GM21423 (cell line): ENCODE data around the gene TAF11.
"Not testable (repeated sequence)": the region's sequence is repeated elsewhere in the genome, so short reads cannot be mapped to it uniquely, and the experiment has no call there.

ENCODE experiments used
- ATAC-seq: cut with Tn5 transposase; IDR thresholded peaks from one replicate; pipeline ENCODE4 v1.9.1; 2021; ENCODE audit warnings: mild to moderate bottlenecking, moderate library complexity; ENCODE audit not compliant: unreplicated experiment

The TAF11 gene

DNA sequence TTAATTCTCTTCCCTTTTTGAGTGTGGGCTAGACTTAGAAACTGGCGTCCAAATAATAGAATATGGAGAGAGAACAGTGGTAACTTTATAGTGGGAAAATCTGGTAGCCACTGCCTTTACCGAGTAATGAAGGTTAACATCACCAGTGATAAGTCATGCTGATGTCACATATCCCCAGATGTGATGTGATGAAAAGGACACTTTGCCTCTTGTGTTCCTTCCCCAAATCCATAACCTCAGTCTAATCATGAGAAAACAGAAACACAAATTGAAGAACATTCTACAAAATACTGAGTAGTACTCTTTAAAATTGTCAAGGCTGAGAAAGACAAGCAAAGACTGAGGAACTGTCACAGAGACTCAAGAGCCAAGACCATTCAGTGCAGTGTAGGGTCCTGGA is 19.0 kb upstream of the TAF11 start:
- no peak for ATAC-seq

DNA sequence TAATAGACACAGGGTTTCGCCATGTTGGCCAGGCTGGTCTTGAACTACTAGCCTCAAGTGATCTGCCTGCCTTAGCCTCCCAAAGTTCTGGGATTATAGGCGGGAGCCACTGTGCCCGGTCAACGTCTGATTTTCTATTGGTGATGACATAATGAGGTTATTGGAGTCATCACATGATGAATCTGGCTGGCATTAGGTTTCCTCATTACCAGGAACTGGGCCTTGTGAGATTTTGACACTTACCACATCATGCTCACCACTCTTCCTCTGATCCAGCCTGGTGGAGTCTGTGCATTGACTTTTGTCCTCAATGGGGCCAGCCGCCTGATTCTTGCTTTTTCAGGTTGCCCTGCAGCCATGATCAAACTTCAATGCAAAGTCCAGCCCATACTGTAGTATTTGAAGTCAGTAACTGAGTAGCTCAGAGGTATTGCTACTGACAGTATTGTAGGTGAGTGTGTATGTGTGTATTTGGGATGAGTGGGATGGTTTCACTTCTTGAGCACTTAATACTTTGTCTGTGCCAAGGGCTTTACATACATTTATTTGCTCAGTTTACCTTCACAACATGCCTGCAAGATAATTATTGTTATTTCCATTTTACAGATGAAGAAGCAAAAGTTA is 17.3 kb upstream of the TAF11 start:
- no peak for ATAC-seq

DNA sequence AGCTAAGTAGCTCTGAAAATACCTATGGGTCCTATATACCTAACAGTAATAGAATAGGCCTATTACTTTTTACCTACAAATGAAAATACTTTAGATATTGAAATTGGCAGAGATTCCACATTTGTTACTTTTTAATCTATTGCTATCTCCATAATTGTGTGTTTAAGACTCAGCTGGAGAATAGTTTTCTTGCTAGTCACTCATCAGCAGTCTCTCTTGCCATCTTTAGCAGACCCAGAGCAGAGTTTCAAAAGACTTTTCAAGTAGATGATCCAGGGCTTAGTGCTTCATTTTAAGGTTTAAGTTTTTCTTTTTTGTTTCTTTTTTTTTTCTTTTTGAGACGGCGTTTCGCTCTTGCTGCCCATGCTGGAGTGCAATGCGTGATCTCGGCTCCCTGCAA is 14.1 kb upstream of the TAF11 start:
- ATAC-seq: no peak

DNA sequence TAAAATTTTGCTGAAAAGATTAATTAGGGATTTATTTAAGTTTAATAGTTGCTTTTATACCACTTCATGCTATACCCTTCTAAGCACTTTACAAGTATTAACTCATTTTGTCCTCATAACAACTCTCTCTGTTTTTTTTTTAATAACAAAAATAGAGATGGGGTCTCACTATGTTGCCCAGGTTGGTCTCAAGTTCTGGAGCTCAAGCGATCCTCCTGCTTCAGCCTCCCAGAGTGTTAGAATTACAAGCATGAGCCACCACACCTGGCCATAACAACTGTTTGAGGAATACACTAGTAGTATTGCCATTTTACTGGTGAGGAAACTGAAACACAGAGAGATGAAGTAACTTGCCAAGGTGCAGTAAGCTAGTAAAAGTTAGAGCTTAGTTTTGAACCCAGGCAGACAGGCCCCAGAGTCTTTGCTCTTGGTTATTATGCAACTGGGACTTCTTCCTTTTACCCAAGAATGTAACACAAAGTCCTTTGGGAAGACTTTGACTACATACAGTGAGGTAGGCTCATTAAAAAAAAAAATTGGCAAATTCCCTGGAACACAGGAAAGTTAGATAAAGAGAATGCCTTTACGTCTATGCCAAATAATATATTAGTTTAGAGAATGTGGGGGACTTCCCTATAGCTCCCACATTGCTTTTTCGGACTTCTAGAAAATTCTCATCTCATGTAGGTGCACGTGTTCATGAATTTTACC is 12.6 kb upstream of the TAF11 start:
- ATAC-seq: no peak

DNA sequence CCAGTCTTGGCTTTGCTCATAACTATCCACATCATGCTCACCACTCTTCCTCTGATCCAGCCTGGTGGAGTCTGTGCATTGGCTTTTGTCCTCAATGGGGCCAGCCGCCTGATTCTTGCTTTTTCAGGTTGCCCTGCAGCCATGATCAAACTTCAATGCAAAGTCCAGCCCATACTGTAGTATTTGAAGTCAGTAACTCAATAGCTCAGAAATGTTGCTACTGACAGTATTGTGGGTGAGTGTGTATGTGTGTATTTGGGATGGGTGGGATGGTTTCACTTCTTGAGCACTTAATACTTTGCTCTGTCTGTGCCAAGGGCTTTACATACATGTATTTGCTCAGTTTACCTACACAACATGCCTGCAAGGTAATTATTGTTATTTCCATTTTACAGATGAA is 11.9 kb upstream of the TAF11 start:
- ATAC-seq: not testable (repeated sequence)

DNA sequence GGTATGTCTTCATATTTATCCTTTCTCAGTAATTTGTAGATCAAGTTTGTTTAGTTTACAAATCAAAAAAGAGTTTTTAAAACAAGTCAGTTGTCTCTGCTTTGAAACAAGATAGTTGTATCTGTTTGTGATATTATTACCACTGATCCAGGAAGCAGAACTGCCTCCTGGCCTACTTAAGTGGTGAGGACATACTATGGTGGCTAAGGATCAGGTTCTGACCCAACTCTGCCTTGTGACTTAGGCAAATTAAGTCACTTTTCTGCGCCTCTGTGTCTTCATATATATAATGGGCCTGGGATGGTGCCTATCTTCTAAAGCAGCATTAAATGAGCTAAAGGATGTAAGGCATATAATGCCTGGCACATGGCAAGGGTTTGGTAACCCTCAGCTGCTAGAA is 9.9 kb upstream of the TAF11 start:
- ATAC-seq: no peak

DNA sequence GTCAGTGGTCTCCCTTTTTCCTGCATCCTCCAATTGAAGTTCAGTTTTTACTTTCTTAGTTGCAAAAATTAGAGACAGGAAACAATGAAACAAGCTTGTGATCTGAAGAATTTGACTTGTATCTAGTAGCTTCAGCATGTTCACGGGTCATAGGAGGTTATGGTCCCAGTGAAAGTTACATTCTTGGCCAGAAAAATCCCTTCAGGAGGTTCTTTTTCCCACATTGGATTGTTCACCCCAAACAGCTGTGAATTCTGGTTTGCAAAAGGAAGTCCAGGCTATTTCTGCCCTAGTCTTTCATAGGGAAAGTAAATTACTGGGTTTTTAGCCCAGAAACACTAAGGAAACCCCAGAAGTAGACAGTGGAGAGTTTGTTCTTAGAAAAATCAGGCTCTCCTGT is 9.3 kb upstream of the TAF11 start:
- ATAC-seq: no peak

DNA sequence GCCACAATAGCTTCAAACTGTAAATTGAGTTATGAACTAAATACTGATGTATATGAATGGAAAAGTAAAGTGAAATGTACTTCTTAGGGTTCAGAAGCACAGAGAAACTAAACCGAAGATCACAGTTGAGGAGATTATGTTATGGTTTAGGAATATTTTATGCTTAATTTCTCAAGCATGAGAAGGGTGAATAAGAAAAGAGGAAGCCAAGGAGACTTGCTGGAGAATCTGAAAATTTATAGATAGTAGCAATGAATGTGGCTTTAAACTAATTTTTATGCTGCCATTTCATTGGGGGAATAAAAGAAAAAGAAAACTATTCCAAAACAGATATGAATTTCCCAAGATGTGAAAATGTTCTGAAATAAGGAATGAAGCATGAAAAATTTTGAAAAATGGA is 6.9 kb upstream of the TAF11 start:
- ATAC-seq: no peak

DNA sequence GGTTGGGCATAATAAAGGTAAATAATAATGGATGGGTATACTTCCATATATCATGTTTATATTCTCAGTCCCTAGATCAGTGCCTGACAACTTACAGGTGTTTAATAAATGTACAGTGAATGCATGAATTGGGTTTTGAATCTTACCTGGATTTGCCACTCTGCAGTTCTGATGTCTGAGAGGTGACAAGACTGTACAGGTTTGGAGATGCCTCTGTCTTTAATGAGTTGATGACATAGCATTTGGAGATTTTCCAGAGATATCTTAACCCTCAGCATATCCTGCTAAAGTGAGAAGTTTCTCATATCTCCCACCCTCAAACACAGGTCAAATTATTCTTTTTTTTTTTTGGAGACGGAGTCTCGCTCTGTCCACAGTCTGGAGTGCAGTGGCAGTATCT is 3.5 kb upstream of the TAF11 start:
- no peak for ATAC-seq

DNA sequence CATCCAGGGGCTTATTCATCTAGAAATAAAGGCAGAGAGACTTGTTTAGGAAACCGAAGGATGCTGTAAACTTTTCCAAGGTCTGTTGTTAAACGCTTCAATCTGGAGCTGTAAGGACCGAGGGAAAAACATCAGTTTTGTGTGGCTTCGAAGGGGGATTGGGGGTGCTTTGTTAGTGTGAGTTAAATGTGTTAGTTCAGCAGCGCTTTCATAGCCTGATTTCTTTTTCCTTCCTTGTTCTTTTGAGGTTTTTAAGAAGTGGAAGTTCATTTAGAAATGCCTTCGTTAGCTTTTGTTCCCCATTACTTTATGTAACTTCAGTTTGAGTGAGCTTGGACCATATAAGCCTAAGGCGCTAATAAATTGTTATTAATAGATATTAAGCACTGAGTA is 2.7 kb upstream of the TAF11 start:
- no peak for ATAC-seq

DNA sequence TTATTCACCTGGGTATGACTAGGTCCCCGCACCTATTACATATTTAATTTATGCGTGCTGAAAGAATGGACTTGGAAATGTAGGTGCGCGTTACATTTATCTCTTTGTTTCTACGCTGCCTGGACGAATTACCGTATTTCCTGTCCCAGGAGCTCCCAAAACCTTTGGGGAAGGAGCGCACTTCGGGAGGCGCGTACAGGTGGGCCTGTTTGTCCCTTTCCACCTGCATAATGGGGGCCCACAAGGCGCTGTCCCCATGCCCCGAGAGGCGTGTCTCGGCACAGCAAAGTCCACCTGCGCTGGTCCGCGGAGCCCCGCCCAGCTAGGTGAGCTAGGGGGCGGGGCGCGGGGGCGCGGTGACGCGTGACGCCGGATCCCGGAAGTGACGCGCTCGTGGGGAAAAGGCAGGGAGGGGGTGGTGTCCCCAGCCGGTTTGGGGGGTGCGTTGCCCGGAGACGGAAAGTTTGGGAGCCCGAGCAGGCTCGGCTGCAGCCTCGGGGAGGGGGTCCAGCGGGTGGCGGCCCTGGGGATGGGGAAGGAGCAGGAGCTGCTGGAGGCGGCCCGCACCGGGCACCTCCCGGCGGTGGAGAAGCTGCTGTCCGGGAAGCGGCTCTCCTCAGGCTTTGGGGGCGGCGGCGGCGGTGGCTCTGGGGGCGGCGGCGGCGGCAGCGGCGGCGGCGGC is 1.2 kb upstream of the TAF11 start, which contains the start of gene ANKS1A:
TSS of gene ANKS1A (plus strand) at position 382 of the 682 bp plus-strand sequence. CDS start at position 530, 148 bp downstream.
- peak; percentile 59 for ATAC-seq

DNA sequence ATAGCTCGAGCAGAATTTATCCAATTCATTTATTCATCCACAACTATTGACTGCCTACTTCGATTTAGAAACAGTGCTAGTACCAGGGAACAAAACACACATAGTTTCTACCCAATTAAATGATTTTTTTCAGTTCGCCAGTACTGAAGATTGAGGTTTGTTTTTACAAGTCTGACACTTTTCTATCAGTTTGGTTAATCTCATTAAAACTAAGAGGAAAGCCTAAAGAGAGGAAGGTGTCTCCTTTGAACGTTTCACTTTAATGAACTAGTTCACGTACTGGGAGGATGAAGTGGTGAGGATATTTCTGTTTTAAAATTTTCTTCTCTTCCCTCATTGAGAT is 643 bp upstream of the TAF11 start:
- no peak for ATAC-seq

DNA sequence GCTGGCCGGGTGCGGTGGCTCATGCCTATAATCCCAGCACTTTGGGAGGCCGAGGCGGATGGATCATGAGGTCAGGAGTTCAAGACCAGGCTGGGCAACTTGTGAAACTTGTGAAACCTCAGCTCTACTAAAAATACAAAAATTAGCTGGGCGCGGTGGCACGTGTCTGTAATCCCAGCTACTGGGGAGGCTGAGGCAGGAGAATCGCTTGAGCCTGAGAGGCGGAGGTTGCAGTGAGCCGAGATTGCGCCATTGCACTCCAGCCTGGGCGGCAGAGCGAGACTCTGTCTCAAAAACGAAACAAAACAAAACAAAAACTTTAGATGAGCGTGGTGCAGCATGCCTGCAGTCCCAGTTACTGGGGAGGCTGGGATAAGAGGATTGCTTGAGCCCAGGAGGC is 2.0 kb downstream of the TAF11 start:
- not testable (repeated sequence) for ATAC-seq

DNA sequence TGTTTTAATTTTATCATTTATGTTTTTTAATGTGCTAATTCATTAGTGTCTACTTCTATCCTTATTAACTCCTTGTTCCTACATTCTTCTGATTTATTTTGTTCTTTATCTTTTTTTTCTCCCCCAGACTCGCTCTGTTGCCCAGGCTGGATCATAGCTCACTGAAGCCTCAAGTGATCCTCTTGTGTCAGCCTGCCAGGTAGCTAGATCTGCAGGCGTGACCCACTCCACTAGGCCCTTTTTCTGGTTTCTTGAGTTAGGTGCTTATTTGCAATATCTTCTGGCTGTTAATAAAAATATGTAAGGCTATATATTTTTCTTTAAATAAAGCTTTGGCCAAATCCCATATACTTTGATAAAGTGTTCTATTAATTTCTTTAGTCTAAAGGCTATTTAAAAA is 2.8 kb downstream of the TAF11 start:
- ATAC-seq: no peak

DNA sequence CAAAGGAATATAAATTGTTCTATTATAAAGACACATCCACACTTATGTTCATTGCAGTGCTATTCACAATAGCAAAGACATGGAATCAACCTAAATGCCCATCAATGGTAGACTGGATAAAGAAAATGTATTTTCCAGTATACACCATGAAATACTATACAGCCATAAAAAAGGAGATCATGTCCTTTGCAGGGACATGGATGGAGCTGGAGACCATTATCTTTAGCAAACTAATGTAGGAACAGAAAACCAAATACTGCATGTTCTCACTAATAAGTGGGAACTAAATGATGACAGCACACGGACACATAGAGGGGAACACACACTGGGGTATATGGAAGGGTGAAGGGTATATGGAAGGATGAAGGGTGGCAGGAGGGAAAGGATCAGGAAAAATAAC is 3.8 kb downstream of the TAF11 start:
- not testable (repeated sequence) for ATAC-seq

DNA sequence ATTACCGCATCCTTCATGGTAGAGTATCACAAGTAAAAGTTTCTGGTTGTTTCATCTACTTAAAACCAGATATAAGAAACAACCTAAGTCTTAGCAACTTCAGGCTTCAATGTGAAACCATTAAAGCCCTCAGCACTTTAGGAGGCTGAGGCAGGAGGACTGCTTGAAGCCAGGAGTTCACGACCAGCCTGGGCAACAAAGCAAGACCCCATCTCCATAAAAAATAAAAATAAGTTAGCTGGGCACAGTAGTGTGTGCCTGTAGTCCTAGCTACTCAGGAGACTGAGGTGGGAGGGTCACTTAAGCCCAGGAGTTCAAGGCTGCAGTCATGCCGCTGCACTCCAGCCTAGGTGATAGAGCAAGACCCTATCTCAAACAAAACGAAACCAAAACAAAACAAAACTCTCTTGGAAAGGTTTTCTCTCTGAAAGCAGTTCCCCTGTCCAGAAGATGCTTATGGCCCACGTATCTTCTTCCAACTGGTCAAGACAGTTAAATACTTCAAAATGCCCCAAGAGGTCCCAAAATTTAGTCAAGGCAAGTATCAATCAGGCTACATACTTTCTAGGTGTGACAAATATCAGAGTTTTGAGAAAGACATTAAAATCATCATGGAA is 9.9 kb downstream of the TAF11 start:
- ATAC-seq: no peak

DNA sequence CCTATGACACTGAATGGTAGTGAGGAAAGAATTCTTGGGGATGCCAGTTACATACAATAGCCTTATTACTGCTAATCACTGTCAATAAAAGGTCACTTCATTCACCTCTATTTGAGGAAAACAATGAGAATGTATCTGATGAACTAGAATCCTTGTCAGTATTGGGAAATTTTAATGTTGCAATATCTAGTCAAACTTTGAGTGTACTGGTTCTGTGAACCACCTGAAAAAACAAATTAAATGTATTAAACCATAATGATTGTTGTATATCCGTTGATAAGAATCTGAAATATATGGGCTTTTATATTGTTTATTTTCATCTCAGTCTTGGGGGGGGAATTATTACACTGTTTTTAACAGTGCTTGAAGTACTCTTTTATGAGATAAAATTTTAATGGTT is 10.6 kb downstream of the TAF11 start:
- no peak for ATAC-seq

DNA sequence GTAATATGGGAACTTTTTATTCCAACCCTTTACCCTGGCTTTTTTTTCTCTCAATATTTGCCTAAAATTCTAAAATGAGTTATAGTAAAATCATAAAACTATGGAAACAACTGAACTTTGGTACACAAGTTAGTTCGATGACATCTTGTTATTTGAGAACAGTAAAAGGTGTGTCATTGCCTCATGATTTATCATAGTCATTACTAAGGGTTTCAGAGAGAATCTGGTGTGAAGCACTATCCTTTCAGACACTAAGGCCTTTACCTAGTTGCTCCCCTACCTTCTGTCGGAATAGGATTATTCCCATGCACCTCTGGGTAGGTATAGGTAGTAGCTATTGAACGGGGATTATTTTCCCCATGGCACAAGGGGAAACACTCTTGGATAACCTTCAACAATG is 11.4 kb downstream of the TAF11 start:
- ATAC-seq: no peak

DNA sequence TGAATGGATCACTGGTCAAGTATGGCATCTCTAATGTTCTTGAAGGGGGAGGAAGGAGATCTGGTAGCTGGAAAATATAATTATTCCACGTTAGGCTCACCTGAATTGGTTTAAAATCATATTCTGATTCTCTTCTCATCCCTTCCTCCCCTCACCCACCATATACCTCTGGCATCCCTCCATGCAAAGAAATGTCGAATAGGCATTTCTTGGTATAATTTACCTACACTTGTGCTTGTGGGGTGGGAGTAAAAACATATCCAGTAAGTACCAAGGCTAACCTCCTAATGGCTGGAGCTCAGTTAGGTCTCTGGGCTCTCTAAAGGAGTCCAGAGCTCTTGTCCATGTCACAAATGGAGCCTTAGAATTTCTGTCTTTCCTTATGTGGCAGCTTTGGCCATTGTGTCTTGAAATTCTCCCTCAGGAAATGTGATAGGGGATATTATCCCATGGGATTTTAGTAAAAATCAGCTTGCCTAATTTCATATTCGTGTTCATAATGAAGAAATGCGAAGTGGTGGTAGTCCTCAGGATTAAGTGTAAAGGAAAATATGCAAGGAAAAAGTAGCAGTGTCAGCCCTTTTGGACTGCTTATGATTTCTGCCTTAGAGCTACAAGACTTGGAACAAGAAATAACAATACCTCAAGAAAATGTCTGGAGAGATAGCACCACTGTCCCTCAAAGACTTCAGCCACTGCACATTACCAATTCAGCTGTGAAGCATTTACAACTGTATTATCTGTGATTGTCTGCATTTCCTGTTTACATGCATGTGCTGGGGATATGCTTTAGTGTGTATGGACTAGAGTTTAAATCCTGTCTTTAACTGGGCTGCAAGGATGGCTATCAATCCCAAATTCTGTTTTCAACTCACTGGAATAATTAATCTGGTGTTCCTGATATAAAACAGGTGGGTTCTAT is 12.3 kb downstream of the TAF11 start:
- no peak for ATAC-seq

DNA sequence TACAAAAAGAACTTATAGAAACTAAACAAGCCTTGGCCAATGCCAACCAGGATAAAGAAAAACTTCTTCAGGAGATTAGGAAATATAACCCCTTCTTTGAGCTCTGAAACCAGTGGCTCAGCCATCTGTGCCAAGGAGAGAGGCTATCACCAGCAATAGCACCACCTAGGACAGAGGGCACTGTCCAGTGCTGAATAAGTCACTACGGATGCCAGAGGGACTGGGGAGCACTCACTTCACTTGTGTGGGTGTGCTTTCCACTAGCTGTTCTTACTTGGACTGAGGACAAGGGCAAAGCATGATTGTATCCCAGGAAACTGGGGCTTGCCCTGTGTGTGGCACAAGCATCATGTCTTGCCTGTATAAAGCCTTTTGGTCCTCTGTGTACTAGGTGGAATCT is 15.5 kb downstream of the TAF11 start:
- ATAC-seq: no peak

DNA sequence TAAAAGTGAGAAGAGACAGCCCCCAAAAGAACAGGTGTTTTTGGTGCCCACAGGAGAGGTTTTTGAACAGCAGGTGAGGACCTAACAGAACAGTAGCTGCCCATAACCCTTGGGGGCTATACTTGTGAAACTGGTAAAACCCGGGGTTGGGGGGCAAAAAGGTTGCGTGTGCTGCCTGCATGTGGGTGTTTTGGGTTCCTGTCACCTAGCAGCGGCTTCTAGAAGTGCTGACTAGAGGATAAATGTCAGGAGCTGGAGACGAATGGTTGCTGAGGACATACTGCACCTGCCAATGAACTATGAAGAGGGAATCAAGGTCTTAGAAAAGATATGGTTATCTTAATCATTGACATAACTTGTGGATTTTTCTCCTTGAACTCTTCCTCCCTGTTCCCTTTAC is 16.0 kb downstream of the TAF11 start:
- no peak for ATAC-seq
